Mesenchymal stem cell (in vitro differentiated cells and primary cell): ENCODE results near the gene APBB3.

Source experiments
- DNase-seq: peaks from one replicate; pipeline ENCODE4 v3.0.0-alpha.2; 2013
- H2AFZ ChIP-seq: one replicate; pipeline ENCODE4 v1.6.1; 2013; ENCODE audit warnings: low read depth, mild to moderate bottlenecking, control low read depth, inconsistent platforms, low read length, moderate library complexity
- H2AK5ac ChIP-seq: 2 replicates; pipeline ENCODE4 v1.6.1; 2013; ENCODE audit warnings: low read length, moderate library complexity, mild to moderate bottlenecking, inconsistent platforms; ENCODE audit not compliant: severe bottlenecking
- H2BK120ac ChIP-seq: one replicate; pipeline ENCODE4 v1.6.1; 2013; ENCODE audit warnings: low read depth, mild to moderate bottlenecking, inconsistent platforms, low read length, moderate library complexity
- H2BK12ac ChIP-seq, 2 experiments: one replicate each; pipeline ENCODE4 v1.6.1; 2013; ENCODE audit warnings: inconsistent platforms in 2 of 2, low read length in 2 of 2, mild to moderate bottlenecking in 2 of 2, moderate library complexity in 2 of 2, control low read depth in 1 of 2
- H2BK15ac ChIP-seq: one replicate; pipeline ENCODE4 v1.6.1; 2013; ENCODE audit warnings: mild to moderate bottlenecking, low read depth, inconsistent platforms; ENCODE audit not compliant: poor library complexity, severe bottlenecking
- H2BK5ac ChIP-seq: 2 replicates; pipeline ENCODE4 v1.6.1; 2013; ENCODE audit warnings: low read depth, mild to moderate bottlenecking, low read length, control low read depth, inconsistent platforms; ENCODE audit not compliant: poor library complexity, severe bottlenecking
- H3K14ac ChIP-seq, 2 experiments: one replicate each; pipeline ENCODE4 v1.6.1; 2013; ENCODE audit warnings: inconsistent platforms in 2 of 2, low read length in 2 of 2, control low read depth in 1 of 2, mild to moderate bottlenecking in 1 of 2, moderate library complexity in 1 of 2
- H3K18ac ChIP-seq, 2 experiments: one replicate each; pipeline ENCODE4 v1.6.1; 2013; ENCODE audit warnings: inconsistent platforms in 2 of 2, low read length in 2 of 2, control low read depth in 1 of 2, low read depth in 1 of 2, mild to moderate bottlenecking in 1 of 2
- H3K23ac ChIP-seq, 2 experiments: one replicate each; pipeline ENCODE4 v1.6.1; 2013; ENCODE audit warnings: inconsistent platforms in 2 of 2, low read length in 2 of 2, mild to moderate bottlenecking in 2 of 2, moderate library complexity in 2 of 2, control low read depth in 1 of 2
- H3K27ac ChIP-seq: 2 replicates; pipeline ENCODE4 v1.5.1; 2013; ENCODE audit warnings: mild to moderate bottlenecking, moderate library complexity, low read length, control low read depth, inconsistent platforms; ENCODE audit not compliant: poor library complexity, severe bottlenecking
- H3K27me3 ChIP-seq, 2 experiments: 2 replicates each; pipeline versions ENCODE4 v1.6.1 to v1.7.0; 2013; ENCODE audit warnings: low read length in 2 of 2, mild to moderate bottlenecking in 2 of 2, moderate library complexity in 2 of 2, control low read depth in 1 of 2, inconsistent platforms in 1 of 2; ENCODE audit not compliant: control insufficient read depth in 1 of 2, insufficient read depth in 1 of 2
- H3K36me3 ChIP-seq, 2 experiments: 2 replicates each; pipeline versions ENCODE4 v1.6.1 to v1.7.0; 2013; ENCODE audit warnings: low read length in 2 of 2, control low read depth in 1 of 2, inconsistent platforms in 1 of 2, low read depth in 1 of 2, mild to moderate bottlenecking in 1 of 2; ENCODE audit not compliant: insufficient read depth in 2 of 2, control insufficient read depth in 1 of 2
- H3K4ac ChIP-seq, 2 experiments: one replicate each; pipeline ENCODE4 v1.6.1; 2013; ENCODE audit warnings: inconsistent platforms in 2 of 2, low read length in 2 of 2, mild to moderate bottlenecking in 2 of 2, moderate library complexity in 2 of 2, control low read depth in 1 of 2, low read depth in 1 of 2
- H3K4me1 ChIP-seq: 2 replicates; pipeline ENCODE4 v1.6.1; 2013; ENCODE audit warnings: low read depth, low read length, control low read depth; ENCODE audit not compliant: control insufficient read depth, insufficient read depth
- H3K4me2 ChIP-seq: 2 replicates; pipeline ENCODE4 v1.6.1; 2013; ENCODE audit warnings: low read length, mild to moderate bottlenecking, inconsistent platforms; ENCODE audit not compliant: poor library complexity, severe bottlenecking
- H3K4me3 ChIP-seq, 2 experiments: 2 replicates each; pipeline versions ENCODE4 v1.5.1 to v1.7.0; 2013; ENCODE audit warnings: low read length in 2 of 2, mild to moderate bottlenecking in 2 of 2, control low read depth in 1 of 2, low read depth in 1 of 2; ENCODE audit not compliant: insufficient read depth in 1 of 2
- H3K79me1 ChIP-seq: replicated peaks from 2 replicates; pipeline ENCODE4 v1.6.1; 2013; ENCODE audit warnings: mild to moderate bottlenecking, control low read depth, low read length, inconsistent platforms; ENCODE audit not compliant: poor library complexity, severe bottlenecking
- H3K9ac ChIP-seq: 2 replicates; pipeline ENCODE4 v1.7.0; 2013; ENCODE audit warnings: mild to moderate bottlenecking, low read length, moderate library complexity
- H3K9me3 ChIP-seq: 2 replicates; pipeline ENCODE4 v1.7.0; 2013; ENCODE audit warnings: mild to moderate bottlenecking, low read length; ENCODE audit not compliant: control insufficient read depth
- H4K8ac ChIP-seq: one replicate; pipeline ENCODE4 v1.6.1; 2013; ENCODE audit warnings: inconsistent platforms, mild to moderate bottlenecking, low read length, moderate library complexity
- H4K91ac ChIP-seq: one replicate; pipeline ENCODE4 v1.6.1; 2013; ENCODE audit warnings: mild to moderate bottlenecking, low read length, inconsistent platforms
- WGBS: methylation state at CpG from one replicate; pipeline ENCODE4 v1.1.7; 2013; ENCODE audit warnings: mixed read lengths; 5-methylcytosine and 5-hydroxymethylcytosine counted together

The APBB3 gene

GRCh38 chr5:140548791-140549190 lies 15.6 kb downstream of the APBB3 start:
- H2BK12ac ChIP-seq: peak overlapping the region in 1 of 2 experiments; percentile 18
- H3K4me2 ChIP-seq: no peak overlapping the region
- no peak overlapping the region for H3K27ac ChIP-seq
- peak overlapping the region in 1 of 2 experiments; percentile 78 for H3K4me3 ChIP-seq
- no peak for DNase-seq
- H3K4ac ChIP-seq: no peak overlapping the region
- no peak overlapping the region for H3K14ac ChIP-seq
- no peaks in the 10 kb centered on the region for H3K27me3 ChIP-seq
- peaks cover 26% of the 10 kb centered on the region for H3K4me1 ChIP-seq
- H2AK5ac ChIP-seq: no peak overlapping the region
- H4K91ac ChIP-seq: no peak overlapping the region
- H2BK120ac ChIP-seq: peak overlapping the region; percentile 24
- peak overlapping the region; percentile 22 for H4K8ac ChIP-seq
- peak overlapping the region; percentile 95 for H3K9ac ChIP-seq
- peaks cover 25% of the 10 kb centered on the region for H3K79me1 ChIP-seq
- 95% methylated on average over 6 of the region's 7 CpGs for WGBS
- H3K36me3 ChIP-seq: peaks cover 27 to 63% of the 10 kb centered on the region in 2 experiments
- H2BK15ac ChIP-seq: peak overlapping the region; percentile 60
- H2BK5ac ChIP-seq: no peak overlapping the region
- no peak overlapping the region for H3K18ac ChIP-seq
- no peak overlapping the region for H2AFZ ChIP-seq
- no peak overlapping the region for H3K23ac ChIP-seq
- H3K9me3 ChIP-seq: no peaks in the 10 kb centered on the region

- Histone ChIP-seq H3K9ac (peak overlapping the region; percentile 95), H3K4me1 (peaks cover 26% of the 10 kb centered on the region), H2AFZ (no peak overlapping the region), H3K23ac (no peak overlapping the region), H2BK120ac (no peak overlapping the region), H4K8ac (peak overlapping the region; percentile 57), H3K27me3 (no peaks in the 10 kb centered on the region), H3K4me2 (peak overlapping the region; percentile 48), H3K4ac (peak overlapping the region; percentile 29 to 37), H2AK5ac (peak overlapping the region; percentile 31), H3K4me3 (peak overlapping the region in 1 of 2 experiments; percentile 78), H2BK12ac (peak overlapping the region; percentile 1 to 63), H2BK5ac (no peak overlapping the region), H3K36me3 (peaks cover 27 to 63% of the 10 kb centered on the region in 2 experiments), H3K27ac (peak overlapping the region; percentile 66), H4K91ac (no peak overlapping the region), H3K14ac (peak overlapping the region in 1 of 2 experiments; percentile 6), H3K79me1 (peaks cover 25% of the 10 kb centered on the region), H3K18ac (peak overlapping the region; percentile 38 to 44), H3K9me3 (no peaks in the 10 kb centered on the region), H2BK15ac (no peak overlapping the region)
- DNase-seq: no peak
- 26% methylated on average over 5 of the region's 5 CpGs for WGBS
These were observed 16.1 kb downstream of the APBB3 start for GRCh38 chr5:140548300-140548688.

- Histone ChIP-seq H2BK5ac (no peak within 1 kb of the TSS), H4K91ac (peak within 1 kb of the TSS; percentile 64), H2AFZ (no peak within 1 kb of the TSS), H3K9ac (peak within 1 kb of the TSS; percentile 95), H2BK120ac (no peak within 1 kb of the TSS), H3K36me3 (peaks cover 27 to 61% of the 10 kb centered on the region in 2 experiments), H3K27me3 (no peaks in the 10 kb centered on the region), H3K14ac (peak within 1 kb of the TSS in 1 of 2 experiments; percentile 6), H3K23ac (no peak within 1 kb of the TSS), H2BK15ac (peak within 1 kb of the TSS; percentile 54), H3K79me1 (peaks cover 25% of the 10 kb centered on the region), H3K4me1 (peaks cover 26% of the 10 kb centered on the region), H2AK5ac (peak within 1 kb of the TSS; percentile 31), H3K4ac (peak within 1 kb of the TSS; percentile 47 to 80), H3K27ac (peak within 1 kb of the TSS; percentile 66), H2BK12ac (peak within 1 kb of the TSS; percentile 1 to 63), H3K4me2 (peak within 1 kb of the TSS; percentile 48), H3K18ac (peak within 1 kb of the TSS; percentile 59 to 68), H4K8ac (peak within 1 kb of the TSS; percentile 59), H3K4me3 (peak within 1 kb of the TSS; percentile 53 to 78), H3K9me3 (no peaks in the 10 kb centered on the region)
- peak; percentile 97 for DNase-seq
- WGBS: 9% methylated on average over 52 of the region's 52 CpGs
These were observed 16.7 kb downstream of the APBB3 start, which contains the start of gene EIF4EBP3 for GRCh38 chr5:140547508-140548299. TSS of gene EIF4EBP3 (plus strand) at chr5:140547662. CDS start at chr5:140547738, 76 bp downstream.

GRCh38 chr5:140546851-140547507 lies 17.4 kb downstream of the APBB3 start:
- DNase-seq: peak; percentile 19
- Histone ChIP-seq H4K8ac (peak overlapping the region; percentile 59), H3K9me3 (no peaks in the 10 kb centered on the region), H3K27me3 (no peaks in the 10 kb centered on the region), H3K9ac (peak overlapping the region; percentile 95), H3K18ac (peak overlapping the region in 1 of 2 experiments; percentile 59), H4K91ac (no peak overlapping the region), H2BK5ac (no peak overlapping the region), H2BK12ac (no peak overlapping the region), H2AFZ (no peak overlapping the region), H3K14ac (no peak overlapping the region), H3K4me2 (peak overlapping the region; percentile 48), H3K4me3 (peak overlapping the region in 1 of 2 experiments; percentile 78), H3K36me3 (peaks cover 27 to 60% of the 10 kb centered on the region in 2 experiments), H3K4ac (no peak overlapping the region), H3K4me1 (peaks cover 26% of the 10 kb centered on the region), H3K27ac (peak overlapping the region; percentile 63), H2AK5ac (no peak overlapping the region), H2BK15ac (peak overlapping the region; percentile 26), H3K79me1 (peaks cover 24% of the 10 kb centered on the region), H3K23ac (no peak overlapping the region), H2BK120ac (no peak overlapping the region)
- WGBS: 64% methylated on average over 11 of the region's 13 CpGs
